NCI-H510A (cell line): ENCODE results near the gene LOXL1.

ENCODE experiments used
- DNase-seq: peaks from one replicate; lab custom pipeline; 2025; lab: John Stamatoyannopoulos, UW

Gene LOXL1, protein sequence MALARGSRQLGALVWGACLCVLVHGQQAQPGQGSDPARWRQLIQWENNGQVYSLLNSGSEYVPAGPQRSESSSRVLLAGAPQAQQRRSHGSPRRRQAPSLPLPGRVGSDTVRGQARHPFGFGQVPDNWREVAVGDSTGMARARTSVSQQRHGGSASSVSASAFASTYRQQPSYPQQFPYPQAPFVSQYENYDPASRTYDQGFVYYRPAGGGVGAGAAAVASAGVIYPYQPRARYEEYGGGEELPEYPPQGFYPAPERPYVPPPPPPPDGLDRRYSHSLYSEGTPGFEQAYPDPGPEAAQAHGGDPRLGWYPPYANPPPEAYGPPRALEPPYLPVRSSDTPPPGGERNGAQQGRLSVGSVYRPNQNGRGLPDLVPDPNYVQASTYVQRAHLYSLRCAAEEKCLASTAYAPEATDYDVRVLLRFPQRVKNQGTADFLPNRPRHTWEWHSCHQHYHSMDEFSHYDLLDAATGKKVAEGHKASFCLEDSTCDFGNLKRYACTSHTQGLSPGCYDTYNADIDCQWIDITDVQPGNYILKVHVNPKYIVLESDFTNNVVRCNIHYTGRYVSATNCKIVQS

DNA sequence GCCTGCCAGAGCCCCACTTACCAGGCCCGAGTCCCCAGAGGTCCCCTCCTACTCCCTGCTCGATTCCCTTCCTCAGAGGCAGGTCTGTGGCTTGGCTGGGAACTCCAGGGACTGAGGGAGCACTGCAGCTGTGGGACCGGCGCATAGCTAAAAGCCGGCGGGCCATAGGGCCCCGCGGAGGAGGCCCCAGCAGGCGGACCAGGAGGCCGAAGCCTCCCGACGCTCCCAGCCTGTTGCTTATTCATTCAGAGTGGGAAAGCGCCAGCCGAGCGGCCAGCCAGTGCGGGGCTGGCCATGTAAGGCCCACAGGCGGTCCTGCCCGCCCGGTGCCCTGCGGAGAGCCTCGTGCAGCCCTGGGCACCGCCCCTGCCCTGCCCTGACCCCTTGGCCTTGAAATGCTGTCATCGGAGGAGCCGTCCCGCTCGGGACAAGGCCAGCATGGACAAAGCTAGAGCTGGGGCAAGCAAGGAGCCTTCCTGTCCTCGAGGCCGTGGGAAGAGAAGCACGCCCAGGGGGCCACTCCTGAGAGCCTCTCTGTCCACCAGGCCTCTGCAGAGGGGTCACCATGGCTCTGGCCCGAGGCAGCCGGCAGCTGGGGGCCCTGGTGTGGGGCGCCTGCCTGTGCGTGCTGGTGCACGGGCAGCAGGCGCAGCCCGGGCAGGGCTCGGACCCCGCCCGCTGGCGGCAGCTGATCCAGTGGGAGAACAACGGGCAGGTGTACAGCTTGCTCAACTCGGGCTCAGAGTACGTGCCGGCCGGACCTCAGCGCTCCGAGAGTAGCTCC is at the start of gene LOXL1:
TSS of gene LOXL1 (plus strand) at position 244 of the 784 bp plus-strand sequence. CDS start at position 566, 322 bp downstream.
- DNase-seq = peak; percentile 39

GRCh38 chr15:73879426-73879825 is 46.8 kb upstream of the LOXL1 start:
- no peak for DNase-seq

- DNase-seq = no peak
These were observed 44.5 kb upstream of the LOXL1 start for GRCh38 chr15:73881579-73882320.

DNA sequence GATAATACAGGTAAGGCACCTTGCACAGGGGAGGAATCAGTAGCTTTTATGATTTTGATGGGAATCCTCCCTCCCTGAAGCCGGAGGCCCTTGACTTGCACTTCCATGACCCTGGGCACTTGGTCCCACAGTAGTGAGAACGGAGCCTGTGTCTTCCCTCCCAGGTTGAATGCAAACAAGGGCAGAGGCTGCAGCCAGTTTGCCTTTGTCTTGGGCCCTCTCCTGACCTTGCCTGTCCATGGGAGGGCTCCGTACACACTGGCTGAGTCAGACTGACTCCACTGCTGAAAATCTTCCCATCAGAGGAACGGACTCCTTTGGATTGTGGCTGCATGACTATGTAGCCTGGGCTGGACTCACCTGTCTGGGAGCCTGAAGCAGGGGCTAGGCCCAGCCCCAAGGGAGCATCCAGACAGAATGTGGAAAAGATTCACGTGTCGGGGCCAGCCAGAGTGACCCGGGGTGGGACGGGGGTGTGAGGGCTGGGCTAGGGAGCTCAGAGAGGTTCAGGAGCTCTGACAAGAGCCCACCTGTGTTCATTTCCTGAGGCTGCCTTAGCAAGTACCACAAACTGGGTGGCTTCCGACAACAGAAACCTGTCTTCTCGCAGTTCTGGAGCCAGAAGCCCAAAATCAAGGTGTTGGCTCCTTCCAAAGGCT is 43.4 kb upstream of the LOXL1 start:
- no peak for DNase-seq

- no peak for DNase-seq
These were observed 42.1 kb upstream of the LOXL1 start for GRCh38 chr15:73884159-73884558.

DNA sequence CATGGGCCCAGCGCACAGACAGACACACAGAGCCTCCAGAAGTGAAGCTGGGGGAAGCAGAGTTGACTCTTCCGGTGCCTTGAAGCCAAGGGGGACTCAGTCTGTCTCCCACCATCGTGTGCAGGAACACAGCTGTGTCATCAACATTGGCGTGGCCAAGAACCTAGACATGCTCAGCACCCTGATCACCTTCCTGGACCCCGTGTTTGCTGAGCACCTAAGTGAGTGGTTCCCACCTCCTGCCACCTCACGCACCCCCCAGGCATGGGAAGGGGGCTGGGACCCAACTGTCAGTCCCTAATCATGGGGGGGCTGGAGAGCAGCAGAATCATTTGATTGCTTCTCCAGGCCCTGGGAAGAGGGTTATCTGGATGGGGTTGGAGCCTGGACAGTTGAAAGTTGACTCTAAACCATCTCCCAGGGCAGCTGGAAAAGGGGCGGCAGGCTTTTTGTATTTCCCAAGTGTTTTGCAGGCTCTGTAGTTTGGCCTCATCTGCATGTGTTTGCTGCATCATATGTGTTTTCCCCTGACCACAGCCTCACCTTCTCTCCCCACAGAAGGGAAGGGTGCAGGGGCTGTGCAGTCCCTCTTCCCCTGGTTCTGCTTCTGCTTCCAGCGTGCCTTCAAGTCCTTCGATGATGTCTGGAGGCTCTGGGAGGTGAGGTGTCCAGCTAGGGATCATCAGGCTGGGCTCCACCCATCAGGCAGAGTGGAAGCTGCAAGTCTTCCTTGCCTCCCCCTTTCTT is 40.1 kb upstream of the LOXL1 start:
- no peak for DNase-seq

DNA sequence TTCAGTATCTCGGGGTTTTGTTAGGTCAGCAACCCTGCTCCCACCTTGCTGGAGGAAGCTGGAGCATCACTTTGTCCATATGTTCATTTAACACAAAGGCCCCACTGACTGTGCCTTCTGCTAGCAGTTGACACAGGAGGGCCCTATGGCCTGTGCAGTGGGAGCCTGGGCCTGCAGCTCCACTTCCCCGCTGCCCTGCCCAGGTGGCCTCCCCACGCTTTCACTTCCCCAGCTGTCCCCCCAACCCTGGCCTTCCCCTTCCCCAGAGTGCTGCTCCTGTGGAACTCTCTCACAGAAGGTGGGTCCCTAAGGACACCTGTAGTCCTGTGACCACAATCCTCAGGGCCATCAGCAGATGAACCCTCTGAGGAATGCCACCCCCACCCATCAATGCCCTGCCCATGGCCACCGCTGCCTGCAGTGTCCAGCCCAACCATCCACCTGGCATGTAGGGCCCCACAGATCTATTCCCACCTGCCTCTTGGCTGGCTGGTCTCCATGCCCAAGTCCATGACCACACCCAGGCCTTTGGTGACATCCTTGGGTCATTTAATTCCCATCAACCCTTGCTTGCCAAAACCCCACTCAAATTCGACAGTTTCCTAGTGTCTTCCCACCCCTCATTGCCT is 39.4 kb upstream of the LOXL1 start:
- no peak for DNase-seq

DNA sequence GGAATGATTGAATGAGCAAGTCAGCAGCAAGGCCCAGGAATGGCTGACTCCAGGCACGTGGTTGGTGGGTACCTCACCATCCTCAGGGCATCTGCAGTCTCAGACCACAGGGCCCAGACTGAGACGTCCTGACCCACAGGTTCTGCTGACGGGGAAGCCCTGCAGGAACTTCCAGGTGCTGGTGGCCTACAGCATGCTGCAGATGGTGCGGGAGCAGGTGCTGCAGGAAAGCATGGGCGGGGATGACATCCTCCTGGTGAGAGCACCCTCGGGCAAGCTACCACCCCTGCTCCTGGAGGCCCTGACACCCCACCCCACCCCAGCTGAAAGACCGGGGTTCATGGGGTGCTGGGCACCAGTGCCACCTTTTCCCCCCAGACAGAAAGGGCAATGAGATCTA is 38.8 kb upstream of the LOXL1 start:
- DNase-seq = no peak

- no peak for DNase-seq
These were observed 37.8 kb upstream of the LOXL1 start for GRCh38 chr15:73888224-73889041.

GRCh38 chr15:73889053-73889761 is 37.1 kb upstream of the LOXL1 start:
- DNase-seq = no peak

DNA sequence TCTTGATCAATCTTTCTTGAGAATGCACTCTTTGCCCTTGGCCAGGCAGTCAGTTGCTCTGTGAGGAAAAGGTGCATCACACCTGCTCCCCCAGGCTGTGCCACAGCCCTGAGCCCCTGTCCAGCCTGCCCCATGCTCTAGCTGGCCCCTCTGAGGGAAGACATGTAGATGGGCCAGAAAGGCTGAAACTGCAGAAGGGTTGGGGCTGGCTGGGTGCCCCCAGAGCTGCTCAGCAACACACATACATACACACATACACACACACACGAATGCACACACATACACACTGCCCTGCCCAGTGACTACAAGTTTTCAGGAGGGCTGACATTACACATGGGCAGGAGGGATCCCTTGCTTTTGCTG is 36.5 kb upstream of the LOXL1 start:
- DNase-seq = no peak

DNA sequence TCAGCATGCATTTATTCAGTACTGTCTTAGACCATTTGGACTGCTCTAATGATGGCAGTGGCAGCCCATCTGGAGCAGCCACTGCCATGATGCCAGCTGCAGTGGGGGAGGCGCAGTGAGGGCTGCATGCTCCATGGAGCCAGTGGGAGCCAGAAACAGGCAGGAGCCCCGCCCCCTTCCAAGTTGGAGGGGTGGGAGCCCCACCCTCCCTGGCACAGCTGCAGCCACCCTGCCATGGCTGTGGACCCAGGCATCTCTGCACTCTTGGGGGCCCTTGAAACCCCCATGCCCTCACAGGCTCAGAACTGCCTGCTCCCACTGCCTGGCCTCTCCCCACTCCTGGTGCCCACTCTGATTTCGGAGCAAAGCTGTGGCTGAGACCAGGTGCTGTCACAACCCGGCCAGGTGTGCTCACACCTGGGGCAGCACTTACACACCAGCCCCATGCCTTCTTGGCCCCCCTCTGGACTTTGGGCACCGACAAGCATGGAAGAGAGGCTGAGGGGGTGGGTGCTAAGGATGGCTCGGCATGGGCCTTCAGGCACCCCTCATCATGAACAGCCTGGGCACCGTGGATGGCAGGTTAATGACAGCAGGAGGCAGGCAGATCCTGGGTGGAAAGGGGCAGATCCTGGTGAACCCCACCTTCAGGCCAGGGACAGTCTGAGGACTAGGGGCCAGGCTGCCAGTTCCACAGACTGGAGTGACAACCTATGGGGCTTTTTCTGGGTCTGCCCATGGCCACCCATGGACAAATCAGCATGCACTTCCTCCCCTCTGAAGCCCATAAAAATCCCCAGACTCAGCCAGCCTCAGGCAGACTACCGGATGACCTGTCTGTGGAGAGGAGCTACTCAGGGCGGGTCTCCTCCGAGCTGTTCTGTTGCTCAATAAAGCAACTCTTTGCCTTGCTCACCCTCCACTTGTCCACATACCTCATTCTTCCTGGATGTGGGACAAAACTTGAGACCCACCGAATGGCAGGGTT is 34.6 kb upstream of the LOXL1 start:
- DNase-seq = no peak

DNA sequence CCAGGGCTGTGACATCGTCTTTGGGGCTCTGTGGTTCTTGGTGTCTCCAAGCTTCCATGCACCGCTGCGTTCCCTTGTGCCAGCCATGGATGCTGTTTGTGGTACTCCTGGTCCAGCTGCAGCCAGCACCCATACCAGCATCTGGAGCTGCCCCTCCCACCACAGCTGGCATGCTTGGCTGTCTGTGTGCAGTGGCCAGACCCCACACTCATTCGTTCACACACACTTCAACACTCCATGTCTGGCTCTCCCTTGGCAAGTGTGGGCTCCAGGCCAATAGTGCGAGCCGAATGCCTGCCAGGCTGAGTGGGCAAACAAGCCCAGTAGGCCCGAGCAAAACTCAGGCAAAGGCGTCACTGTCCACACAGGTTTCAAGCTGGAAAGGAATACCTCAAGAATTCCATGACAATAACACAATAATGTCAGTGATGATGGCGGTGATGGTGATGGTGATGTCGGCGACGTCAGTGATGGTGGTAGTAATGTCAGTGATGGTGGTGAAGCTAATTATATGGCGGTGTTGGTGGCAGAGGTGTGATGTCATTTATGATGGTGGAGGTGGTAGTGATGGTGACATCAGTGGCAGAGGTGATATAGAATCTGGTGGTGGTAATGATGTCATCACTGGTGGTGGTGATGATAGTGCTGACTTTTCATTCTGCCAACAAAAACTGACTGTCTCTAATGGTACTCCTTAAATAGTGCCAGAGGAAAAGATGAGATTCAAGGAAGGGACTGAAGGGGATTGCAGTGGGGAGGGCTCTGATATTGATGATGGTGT is 33.6 kb upstream of the LOXL1 start:
- DNase-seq = no peak

GRCh38 chr15:73894133-73894814 is 32.0 kb upstream of the LOXL1 start:
- DNase-seq = no peak

- no peak for DNase-seq
These were observed 28.6 kb upstream of the LOXL1 start for GRCh38 chr15:73897441-73898261.
